GM21423 (cell line): ENCODE measurements around the gene CUL3.
"Not testable (repeated sequence)": the region's sequence is repeated elsewhere in the genome, so short reads cannot be mapped to it uniquely, and the experiment has no call there.

Experiments used
- ATAC-seq: cut with Tn5 transposase; IDR thresholded peaks from one replicate; pipeline ENCODE4 v1.9.1; 2021; ENCODE audit warnings: mild to moderate bottlenecking, moderate library complexity; ENCODE audit not compliant: unreplicated experiment

CUL3 gene

DNA sequence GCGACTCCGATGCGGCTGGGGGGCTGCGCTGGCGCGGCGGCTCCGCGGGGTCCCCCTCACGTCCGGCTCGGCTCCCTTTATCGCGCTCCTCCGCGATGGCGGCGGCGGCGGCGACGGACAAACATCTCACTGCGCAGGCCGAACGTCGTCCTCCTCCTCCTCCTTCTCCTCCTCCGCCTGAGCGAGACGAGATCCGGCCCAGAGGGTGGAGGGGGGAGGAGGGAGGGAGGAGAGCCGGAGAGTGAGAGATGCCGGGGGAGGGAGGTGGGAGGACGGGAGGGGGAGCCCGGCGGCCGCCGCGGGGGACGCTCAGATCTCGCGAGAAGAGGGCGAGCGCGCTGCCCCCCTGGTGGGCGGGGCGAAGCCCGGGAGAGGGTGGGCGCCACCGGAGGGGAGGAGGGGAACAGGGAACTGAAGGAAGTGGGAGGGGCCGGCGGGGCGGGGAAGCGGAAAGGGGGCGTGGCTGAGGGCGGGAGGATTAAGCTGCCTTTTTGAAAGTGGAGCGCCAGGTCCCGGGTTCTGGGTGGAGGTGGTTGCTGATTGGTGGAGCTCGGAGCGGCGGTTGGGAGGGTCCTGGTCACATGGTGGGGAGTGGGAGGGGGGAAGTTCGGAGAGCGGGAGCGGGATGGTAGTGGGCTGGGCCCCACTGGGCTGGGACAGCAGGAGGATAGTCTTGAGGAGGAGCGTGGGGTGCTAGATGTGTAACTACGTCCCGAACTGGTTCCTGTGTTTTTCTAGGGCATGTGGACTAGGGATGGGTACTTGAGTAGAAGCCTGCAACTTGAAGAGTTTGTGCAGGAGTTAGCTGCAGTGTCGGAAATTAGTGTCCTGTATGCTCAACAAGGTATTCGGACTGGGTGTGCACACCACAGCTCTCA lies at the start of gene CUL3:
CUL3 (minus strand) TSS at position 153 of the 878 bp plus-strand sequence. CDS start 354 bp downstream, outside the sequence.
- ATAC-seq = peak; percentile 83

DNA sequence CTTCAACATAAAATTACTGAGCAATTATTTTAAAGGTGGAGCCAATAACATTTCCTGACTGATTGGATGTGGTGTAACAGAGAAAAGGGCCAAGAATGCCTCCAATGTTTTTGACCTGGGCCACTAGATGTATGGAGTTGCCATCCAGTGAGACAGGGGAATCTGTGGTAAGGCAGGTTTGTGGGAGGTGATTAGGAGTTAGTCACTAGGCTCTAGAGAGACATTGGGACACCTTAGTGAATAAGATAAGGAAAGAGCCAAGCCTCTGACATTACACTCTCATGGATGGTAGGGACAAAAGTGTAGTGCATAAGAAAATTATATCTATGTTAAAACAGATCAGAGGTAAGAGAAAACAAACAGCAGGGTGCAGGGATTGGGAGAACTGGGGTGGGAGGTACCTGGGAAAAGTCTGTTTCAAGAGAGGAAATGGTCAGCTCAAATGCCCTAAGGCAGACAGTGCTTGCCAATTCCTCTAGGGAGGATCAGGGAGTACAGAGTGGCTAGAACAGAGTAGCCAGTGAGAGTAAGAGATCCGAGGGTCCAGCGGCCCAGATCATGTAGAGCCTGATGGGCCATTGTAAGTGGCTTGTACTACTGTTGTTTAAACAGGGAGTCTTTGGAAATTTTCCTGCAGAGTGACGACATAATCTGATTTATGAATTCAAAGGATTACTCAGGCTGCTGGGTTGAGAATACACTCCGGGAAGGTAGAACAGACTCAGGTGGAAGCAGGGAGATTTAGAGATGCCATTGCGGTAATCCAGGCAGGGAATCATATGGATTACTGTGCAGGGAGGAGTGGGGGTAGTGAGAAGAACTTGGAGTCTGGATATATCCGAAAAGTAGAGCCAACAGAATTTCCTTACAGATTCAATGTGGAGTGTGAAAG lies 45.7 kb upstream of the CUL3 start:
- no peak for ATAC-seq

DNA sequence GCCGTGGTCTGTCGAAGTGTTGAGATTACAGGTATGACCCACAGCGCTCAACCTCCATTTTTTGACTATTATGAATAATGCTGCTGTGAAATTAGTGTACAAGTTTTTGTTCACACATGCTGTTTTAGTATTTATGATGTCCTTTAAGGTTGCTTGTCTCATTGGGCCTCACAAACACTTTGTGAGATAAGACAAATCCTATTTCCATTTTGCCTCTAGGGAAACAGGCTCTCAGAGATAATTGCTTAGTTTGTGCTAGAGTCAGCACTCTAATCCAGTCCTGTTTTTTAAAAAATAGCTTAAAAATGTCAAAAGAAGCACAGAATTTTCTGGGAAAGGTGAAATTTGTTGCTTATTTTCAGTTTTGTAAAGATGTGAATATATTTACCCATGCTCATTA lies 43.3 kb upstream of the CUL3 start:
- ATAC-seq = no peak

DNA sequence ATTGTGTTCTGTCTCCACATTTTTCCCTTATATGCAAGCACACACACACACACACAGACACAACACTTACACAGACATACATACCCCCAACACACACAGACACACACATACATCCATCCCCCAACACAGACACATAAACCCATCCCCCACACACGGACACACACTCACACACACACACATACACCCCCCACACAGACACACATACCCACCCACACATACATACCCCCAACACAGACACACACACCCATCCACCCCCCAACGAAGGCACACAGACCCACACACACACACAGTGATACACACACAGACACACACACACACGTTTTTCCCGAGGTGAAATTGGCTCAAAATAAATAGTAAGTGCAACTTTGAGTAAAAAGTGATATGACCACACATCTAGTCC lies 41.6 kb upstream of the CUL3 start:
- ATAC-seq = no peak

DNA sequence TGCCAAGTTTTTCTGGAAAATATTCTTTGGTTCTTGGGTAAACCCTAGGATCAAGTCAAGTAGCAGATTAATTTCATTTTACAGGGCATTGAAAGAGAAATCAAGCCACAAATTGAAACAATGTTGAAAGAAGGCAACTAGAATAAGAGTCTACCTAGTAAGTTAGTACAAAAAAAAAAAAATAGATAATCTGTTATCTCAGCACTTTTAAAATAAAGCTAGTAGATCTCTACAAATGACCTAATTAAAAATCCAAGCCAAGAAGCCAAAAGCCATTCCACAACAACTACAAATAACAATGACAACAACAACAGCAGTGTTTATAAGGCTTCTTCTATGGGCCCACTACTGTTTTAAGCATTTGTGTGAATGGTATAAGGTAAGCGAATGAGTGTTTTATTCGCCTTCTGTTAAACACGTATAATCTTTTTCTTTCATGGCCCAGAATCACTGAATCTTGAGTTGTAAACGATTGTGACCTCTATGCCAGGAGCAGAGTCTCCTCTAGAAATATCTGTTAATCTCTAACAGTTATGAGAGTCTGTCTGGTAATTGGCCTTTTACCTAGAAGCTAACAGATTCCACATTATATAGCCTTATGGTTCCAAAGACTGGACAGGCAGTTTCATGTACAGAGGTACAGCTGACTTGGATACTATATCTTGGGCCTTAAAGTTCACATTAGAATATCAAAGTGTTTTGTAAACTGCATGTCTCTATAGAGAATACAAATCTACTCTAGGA lies 28.6 kb upstream of the CUL3 start:
- no peak for ATAC-seq

DNA sequence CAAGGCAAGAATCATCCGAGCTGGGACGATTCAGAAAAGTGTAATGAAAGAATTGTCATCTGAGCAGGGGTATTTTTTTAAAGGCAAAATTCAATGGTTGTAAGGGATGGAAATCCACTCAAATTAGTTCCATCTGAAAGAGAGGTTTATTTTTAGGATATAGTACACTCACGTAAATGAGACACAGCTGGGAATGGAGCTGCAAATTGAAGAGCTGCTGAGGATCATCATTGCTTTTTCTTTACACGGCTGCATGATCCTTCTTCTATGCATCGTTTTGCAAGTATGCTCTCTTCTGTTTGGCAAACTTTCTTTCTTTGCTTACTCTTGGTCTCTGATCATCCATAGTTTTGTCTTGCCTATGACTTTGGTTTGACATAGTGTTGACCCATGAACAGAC lies 27.4 kb upstream of the CUL3 start:
- ATAC-seq = no peak

DNA sequence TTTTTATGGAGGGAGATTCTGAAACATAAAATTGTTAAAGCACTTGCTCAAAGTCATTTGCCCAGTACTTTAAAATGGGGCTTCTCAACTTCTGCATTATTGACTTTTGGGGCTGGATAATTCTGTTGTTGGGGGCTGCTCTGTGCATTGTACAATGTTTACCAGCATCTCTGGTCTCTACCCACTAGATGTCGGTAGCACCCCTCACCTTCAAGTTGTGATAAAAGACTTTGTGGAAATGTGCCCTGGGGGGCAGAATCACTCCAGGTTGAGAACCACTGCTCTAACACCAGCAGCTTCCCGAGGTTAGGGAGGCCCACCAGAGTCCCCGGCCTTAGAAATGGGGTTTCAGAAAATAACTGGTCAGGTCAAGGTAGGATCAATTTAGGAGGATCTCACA lies 26.8 kb upstream of the CUL3 start:
- no peak for ATAC-seq

DNA sequence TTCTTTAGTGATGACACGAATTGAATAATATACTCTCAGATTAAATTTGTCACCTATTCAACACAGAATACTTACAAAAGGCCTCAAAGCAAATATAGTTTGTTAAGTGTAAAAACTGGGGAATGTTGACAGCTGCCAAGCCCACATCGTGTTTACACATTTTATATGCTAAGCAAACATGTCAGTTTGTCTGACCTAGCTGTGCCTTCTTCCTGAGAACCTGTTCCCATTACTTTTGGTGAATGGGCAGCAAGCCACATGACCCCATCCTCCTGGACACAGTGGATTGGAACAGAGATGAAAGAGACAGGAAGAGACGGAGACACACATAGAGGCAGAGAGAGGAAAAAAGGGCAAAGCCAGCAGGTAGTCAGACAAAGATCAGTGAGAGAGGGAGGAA lies 22.9 kb upstream of the CUL3 start:
- ATAC-seq = no peak

DNA sequence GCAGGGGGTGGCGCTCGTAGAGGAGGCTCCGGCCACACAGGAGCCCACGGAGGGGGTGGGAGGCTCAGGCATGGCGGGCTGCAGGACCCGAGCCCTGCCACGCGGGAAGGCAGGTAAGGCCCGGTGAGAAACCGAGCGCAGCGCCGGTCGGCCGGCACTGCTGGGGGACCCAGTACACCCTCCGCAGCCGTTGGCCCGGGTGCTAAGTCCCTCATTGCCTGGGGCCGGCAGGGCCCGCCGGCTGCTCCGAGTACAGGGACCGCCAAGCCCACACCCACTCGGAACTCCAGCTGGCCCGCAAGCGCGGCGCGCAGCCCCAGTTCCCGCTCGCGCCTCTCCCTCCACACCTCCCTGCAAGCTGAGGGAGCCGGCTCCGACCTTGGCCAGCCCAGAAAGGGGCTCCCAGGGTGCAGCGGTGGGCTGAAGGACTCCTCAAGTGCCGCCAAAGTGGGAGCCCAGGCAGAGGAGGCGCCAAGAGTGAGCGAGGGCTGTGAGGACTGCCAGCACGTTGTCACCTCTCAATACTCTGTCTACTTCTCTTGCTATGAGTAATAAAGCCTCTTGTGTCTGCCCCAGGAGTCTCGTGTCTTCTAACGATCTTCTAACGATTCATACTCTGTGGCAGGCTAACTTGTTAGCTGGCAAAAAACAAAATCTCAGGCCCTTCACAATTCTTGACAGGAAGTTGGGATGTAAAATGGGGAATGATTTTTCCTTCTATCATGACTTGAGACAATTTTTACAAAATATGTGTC lies 18.8 kb upstream of the CUL3 start:
- ATAC-seq = not testable (repeated sequence)

DNA sequence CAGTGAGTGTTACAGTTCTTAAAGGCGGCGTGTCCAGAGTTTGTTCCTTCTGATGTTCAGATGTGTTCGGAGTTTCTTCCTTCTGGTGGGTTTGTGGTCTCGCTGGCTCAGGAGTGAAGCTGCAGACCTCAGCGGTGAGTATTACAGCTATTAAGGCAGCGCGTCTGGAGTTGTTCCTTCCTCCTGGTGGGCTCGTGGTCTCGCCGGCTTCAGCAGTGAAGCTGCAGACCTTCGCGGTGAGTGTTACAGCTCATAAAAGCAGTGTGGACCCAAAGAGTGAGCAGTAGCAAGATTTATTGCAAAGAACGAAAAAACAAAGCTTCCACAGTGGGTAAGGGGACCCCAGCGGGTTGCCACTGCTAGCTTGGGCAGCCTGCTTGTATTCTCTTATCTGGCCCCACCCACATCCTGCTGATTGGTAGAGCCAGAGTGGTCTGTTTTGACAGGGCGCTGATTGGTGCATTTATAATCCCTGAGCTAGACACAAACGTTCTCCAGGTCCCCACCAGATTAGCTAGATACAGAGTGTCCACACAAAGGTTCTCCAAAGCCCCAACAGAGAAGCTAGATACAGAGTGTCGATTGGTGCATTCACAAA lies 17.7 kb upstream of the CUL3 start:
- not testable (repeated sequence) for ATAC-seq

DNA sequence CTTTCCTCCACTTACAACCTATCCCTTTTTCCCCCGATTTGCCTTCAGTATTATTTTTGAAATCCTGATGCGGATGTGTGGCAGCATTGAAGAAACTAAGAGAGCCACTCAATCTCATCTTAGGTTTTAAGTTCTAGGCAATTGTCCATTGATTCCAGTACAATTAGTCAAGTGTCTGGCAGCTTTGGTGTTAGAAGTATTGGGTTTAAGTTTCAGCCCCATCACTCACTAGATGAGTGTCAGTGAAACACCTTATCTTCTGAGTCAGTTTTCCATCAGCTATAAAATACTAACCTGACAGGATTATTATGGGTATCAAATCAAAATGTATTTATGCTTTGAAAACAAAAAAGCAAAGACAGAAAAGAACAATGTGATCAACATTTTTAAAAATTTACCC lies 16.8 kb upstream of the CUL3 start:
- no peak for ATAC-seq

DNA sequence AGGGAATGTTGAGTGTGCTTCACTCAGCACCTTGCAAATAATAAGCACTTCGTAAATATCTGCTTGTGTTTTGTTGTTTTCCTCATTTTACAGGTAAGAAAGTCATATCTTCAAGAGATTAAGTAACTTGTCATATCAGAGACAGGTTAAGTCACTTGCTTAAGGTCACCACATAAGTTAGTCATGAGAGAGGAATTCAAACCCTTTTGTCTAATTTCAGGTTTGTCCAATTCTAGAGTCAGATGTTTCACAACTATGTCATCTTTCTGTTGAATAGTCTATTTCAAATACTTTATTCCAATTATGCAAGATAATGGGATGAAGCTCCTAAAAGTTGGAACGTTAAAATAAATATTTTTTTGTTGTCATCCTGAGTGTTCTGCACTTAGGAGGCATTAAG lies 13.5 kb upstream of the CUL3 start:
- ATAC-seq = no peak

DNA sequence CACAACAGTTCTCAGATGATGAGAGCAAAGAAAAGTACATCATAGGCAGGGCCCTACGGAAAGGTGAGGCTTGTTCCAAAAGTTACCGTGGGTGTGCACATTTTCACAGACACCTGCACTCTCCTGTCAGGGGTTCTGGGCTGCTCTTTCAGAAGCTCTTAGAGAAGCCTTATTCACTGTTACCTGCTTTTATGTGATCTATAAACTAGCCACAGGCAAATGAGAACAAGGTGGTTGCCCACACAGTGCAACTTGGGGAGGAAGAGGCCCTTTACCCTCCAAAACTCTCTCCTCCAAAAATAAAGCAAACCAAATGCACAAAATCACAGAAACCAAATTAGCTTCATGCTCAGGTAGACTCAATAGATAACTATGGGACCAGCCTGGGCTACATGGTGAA lies 11.1 kb upstream of the CUL3 start:
- no peak for ATAC-seq

DNA sequence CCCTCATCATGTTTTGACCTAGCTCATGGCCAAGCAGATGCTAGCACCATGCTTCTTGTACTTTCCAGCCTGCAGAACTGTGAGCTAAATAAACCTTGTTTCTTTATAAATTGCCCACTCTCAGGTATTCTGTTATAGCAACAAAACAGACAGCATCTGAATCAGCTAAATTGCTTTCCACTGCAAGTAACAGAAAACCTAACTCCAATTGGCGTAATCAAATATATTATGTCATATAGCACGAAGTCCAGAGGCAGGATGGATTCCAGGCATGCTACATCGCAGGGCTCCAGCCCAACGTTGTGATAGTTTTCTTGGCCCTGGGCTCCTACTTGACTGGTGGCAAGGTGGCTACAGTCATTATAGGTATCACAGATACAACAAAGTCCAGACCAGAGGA lies 10.4 kb upstream of the CUL3 start:
- ATAC-seq = no peak

DNA sequence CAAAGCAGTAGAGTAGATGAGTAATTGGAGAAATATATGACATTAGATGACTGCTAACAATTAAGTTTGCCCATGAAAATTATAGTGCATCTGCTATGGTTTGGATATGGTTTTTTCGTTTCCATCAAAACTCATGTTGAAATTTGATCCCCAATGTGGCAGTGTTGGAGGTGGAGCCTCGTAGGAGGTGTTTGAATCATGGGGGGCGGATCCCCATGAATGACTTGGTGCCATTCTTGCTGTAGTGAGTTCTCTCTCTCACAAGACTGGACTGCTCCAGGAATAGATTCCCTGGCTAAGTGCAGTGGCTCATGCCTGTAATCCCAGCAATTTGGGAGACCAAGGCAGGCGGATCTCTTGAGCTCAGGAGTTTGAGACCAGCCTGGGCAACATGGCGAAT lies 9.7 kb upstream of the CUL3 start:
- no peak for ATAC-seq

DNA sequence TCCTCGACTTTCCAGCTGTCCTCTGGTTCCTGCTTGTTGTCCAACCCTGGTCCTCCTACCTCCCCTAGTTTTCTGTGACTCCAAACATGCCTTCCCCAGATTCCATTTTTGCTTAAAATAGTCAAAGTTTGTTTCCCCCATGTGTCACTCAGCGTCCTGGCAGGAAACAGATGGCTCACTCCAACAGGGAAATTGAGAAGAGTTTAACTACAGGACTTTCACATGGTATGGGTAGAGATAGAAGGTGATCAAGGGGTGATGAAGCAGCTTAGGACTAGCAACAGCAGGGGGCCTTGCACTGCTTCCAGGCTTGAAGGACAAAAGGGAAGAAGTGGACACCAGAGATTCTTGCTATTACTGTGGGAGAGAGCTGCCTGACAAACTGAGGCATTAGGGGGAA lies 6.1 kb upstream of the CUL3 start:
- no peak for ATAC-seq

DNA sequence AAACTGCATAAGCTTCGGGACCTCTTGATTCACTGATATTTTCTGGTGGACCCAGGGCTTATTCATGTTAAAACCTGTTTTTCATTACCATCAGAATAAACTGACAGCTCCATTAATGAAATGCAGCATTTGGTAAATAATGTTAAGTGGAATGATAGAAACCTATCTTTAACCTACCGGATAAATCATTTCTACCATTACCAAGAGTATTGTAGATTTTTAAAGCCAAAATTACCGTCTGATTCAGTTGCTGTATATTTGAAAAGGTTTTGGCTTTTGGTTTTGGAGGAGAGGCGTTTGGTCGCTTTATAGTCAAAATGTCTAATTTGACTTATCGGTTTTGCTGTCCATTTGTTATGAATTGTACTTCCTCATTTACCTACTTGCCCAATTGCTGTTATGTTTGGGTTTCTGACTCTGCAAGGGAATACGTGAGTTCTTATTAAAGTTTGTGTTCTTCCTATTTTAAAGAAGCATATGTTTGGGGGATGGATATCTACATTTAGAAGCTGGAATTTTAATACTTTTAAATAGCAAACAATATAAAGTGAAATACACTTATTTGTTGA lies 1.0 kb upstream of the CUL3 start:
- no peak for ATAC-seq

DNA sequence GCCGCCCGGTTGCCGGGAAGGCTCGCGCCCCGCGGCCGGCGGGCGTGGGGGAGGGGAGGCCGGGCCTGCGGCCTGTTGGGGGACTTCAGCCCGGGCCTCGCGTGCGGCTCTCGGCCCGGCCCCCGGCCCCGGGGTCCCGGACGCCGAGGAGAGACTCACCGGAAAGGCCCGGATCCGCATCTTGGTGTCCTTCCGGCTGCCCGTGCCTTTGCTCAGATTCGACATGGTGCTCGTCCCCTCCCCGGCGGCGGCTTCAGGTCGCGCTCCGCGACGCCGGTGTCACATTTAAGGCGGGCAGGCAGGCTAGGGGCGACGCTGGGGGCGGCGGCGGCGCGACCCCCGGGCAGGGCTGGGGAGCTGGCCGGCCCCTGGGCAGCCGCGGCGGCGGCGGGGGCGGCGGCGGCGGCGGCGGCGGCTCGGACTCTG lies 365 bp downstream of the CUL3 start:
- peak; percentile 33 for ATAC-seq

DNA sequence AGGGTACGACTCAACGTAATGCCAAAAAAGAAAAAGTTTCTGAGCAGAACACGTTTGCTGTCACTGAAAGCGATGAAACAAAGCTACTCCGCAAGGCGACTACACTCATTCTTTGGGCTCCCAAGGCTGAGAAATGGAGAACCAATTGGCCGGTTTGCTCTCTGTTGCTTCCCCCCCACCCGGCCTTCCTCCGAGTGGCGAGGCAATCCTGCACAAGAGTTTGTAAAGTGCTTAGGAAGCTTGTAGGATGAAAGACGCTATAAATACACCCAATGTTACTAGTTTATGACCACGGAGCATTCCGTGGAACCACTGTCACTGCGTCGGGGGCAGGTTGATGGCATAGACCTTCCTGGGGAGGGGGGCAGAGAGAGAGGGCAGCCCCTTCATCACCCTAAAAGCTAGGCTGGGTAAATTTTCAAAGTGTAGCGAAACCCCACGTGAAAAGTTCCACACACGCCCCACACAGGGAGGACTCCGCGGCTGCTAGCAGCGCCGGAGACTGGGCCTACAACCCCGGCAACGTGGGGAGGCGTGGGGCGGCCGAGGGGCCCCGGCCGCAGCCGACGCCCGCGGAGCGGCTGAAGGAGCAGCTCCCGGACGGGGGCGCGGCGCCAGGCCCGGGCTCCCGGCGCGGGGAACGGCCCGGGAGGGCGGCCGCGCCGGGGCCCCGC lies 915 bp downstream of the CUL3 start:
- peak; percentile 0 for ATAC-seq
